ENCODE measurements around the gene SMYD3. TPM values are rescaled to one million over a fixed set of nuclear protein-coding genes. Genes with fewer than 3 reads are reported as not detected.

The SMYD3 gene
- total RNA-seq, 1 experiment from 2014 or later: 25.5 TPM

DNA sequence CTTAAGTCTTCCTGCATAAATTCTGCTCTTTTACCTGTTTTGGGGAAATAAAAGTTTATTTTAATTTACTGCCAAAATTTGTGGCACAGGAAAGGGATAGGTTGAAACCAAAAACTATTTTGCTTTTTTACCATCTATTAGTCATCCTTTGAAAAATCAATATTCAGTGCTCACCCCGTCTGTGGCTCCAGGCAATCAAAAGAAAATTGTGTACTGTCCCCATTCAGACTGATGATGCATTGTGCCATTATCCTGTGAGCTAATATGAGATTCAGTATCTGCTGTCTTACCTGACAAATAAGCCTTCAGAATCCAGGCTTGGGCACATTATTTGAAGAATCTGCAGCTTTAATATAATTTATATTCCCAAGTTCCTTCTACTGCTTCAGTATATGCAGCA is 701.5 kb downstream of the SMYD3 start:
- Histone ChIP-seq H4K8ac (replicated peaks; ENCODE audit: insufficient read length, low read depth, low read length) (no peak overlapping the region), H3K23me2 (ENCODE audit: insufficient read length, low read depth, low read length, poor library complexity, severe bottlenecking) (no peaks in the 10 kb centered on the region), H3K56ac (ENCODE audit: insufficient read length, low read depth, low read length) (no peak overlapping the region), H3K79me1 (ENCODE audit: insufficient read depth, low read depth, low read length, poor library complexity, severe bottlenecking) (no peaks in the 10 kb centered on the region), H3T11ph (ENCODE audit: low read length) (no peak overlapping the region), H4K20me1 (ENCODE audit: control insufficient read depth, insufficient read depth, insufficient read length) (no peaks in the 10 kb centered on the region), H3K23ac (ENCODE audit: insufficient read length, low read depth, low read length) (no peak overlapping the region), H2BK120ac (ENCODE audit: low read depth, low read length, poor library complexity, severe bottlenecking) (no peak overlapping the region), H3K4ac (ENCODE audit: low read depth, low read length) (no peak overlapping the region), H4K91ac (ENCODE audit: insufficient read length, low read depth, low read length) (no peak overlapping the region), H3K14ac (ENCODE audit: insufficient read depth, low read length) (no peak overlapping the region), H3K79me2 (ENCODE audit: insufficient read depth, low read length) (no peaks in the 10 kb centered on the region), H3K4me2 (ENCODE audit: insufficient read depth, insufficient read length, low read length) (no peak overlapping the region), H3K4me1 (ENCODE audit: insufficient read depth, low read length) (no peaks in the 10 kb centered on the region; the same call in 1 of the 2 replicates), H2BK5ac (ENCODE audit: insufficient read length, low read length) (no peak overlapping the region), H3K9ac (ENCODE audit: extremely low read depth, insufficient read length, low read length) (no peak overlapping the region), H3K27ac (ENCODE audit: insufficient read length, low read depth, low read length) (no peak overlapping the region), H4K5ac (ENCODE audit: insufficient read length, low read depth, low read length) (no peak overlapping the region), H2BK15ac (ENCODE audit: low read depth, low read length) (no peak overlapping the region), H2BK20ac (ENCODE audit: low read depth, low read length, poor library complexity, severe bottlenecking) (no peak overlapping the region), H2BK12ac (ENCODE audit: insufficient read length, low read depth, low read length) (no peak overlapping the region), H3K18ac (ENCODE audit: insufficient read length, low read depth, low read length) (no peak overlapping the region), H3K27me3 (ENCODE audit: insufficient read depth, low read length) (no peaks in the 10 kb centered on the region), H2AFZ (ENCODE audit: low read length) (no peak overlapping the region), H3K9me3 (ENCODE audit: control insufficient read depth, low read depth, low read length) (no peaks in the 10 kb centered on the region), H2AK5ac (ENCODE audit: insufficient read length, low read length) (no peak overlapping the region)
- no CpG with 5 or more reads among the region's 1 CpG for WGBS (ENCODE audit: extremely low coverage, insufficient read length, low lambda C conversion rate)
- TF ChIP-seq, protein P1, sequence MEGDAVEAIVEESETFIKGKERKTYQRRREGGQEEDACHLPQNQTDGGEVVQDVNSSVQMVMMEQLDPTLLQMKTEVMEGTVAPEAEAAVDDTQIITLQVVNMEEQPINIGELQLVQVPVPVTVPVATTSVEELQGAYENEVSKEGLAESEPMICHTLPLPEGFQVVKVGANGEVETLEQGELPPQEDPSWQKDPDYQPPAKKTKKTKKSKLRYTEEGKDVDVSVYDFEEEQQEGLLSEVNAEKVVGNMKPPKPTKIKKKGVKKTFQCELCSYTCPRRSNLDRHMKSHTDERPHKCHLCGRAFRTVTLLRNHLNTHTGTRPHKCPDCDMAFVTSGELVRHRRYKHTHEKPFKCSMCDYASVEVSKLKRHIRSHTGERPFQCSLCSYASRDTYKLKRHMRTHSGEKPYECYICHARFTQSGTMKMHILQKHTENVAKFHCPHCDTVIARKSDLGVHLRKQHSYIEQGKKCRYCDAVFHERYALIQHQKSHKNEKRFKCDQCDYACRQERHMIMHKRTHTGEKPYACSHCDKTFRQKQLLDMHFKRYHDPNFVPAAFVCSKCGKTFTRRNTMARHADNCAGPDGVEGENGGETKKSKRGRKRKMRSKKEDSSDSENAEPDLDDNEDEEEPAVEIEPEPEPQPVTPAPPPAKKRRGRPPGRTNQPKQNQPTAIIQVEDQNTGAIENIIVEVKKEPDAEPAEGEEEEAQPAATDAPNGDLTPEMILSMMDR (conservative IDR thresholded peaks at IDR 0.05): no peak
- Mint-ChIP-seq H3K9me3 (no peaks in the 10 kb centered on the region), H3K27me3 (ENCODE audit: low read depth) (peaks cover 6% of the 10 kb centered on the region), H3K36me3 (ENCODE audit: insufficient read depth in 1 of 3, low read depth in 3 of 3) (no peaks in the 10 kb centered on the region), H3K4me3 (no peak overlapping the region), H3K4me1 (peaks cover 17 to 19% of the 10 kb centered on the region in 2 experiments), H3K27ac (no peak overlapping the region)
- no peak for DNase-seq

Measured in H9 (cell line).